Glomerular visceral epithelial cell (primary cell): ENCODE data around the gene TAF15.

Experiments
- DNase-seq: peaks from one replicate; pipeline ENCODE4 v3.0.0-alpha.2; 2016; ENCODE audit errors: extremely low spot score

TAF15 gene

GRCh38 chr17:35788477-35789368, 20.6 kb upstream of the TAF15 start:
- DNase-seq, result peak; percentile 77

- no peak for DNase-seq
These were observed 18.4 kb upstream of the TAF15 start for GRCh38 chr17:35790841-35791240.

GRCh38 chr17:35791681-35792350, 17.5 kb upstream of the TAF15 start:
- DNase-seq, result no peak

GRCh38 chr17:35793257-35793656, 16.0 kb upstream of the TAF15 start:
- DNase-seq, result no peak

GRCh38 chr17:35795007-35795870, 14.0 kb upstream of the TAF15 start, which contains the start of gene MMP28:
Gene MMP28, minus strand, starts transcription at chr17:35795641. Its CDS starts 264 bp downstream, at chr17:35795377.
- peak; percentile 29 for DNase-seq

GRCh38 chr17:35795871-35796265, 13.4 kb upstream of the TAF15 start:
- DNase-seq, result no peak

GRCh38 chr17:35796942-35797341, 12.3 kb upstream of the TAF15 start:
- DNase-seq, result no peak

- DNase-seq, result no peak
These were observed 11.9 kb upstream of the TAF15 start for GRCh38 chr17:35797370-35797769.

GRCh38 chr17:35797918-35798317, 11.4 kb upstream of the TAF15 start:
- no peak for DNase-seq

GRCh38 chr17:35799942-35800341, 9.3 kb upstream of the TAF15 start:
- DNase-seq, result peak; percentile 72

- no peak for DNase-seq
These were observed 7.6 kb upstream of the TAF15 start for GRCh38 chr17:35801583-35802224.

GRCh38 chr17:35804658-35805192, 4.6 kb upstream of the TAF15 start:
- DNase-seq, result peak; percentile 87

- peak; percentile 34 for DNase-seq
These were observed 1.7 kb upstream of the TAF15 start for GRCh38 chr17:35807371-35808144.

- no peak for DNase-seq
These were observed 883 bp upstream of the TAF15 start for GRCh38 chr17:35808240-35808961.

GRCh38 chr17:35809855-35810461, 674 bp downstream of the TAF15 start:
- no peak for DNase-seq

GRCh38 chr17:35811759-35812158, 2.5 kb downstream of the TAF15 start:
- no peak for DNase-seq

- no peak for DNase-seq
These were observed 3.2 kb downstream of the TAF15 start for GRCh38 chr17:35812456-35812855.

GRCh38 chr17:35816723-35817122, 7.4 kb downstream of the TAF15 start:
- DNase-seq, result no peak

GRCh38 chr17:35817196-35817595, 7.9 kb downstream of the TAF15 start:
- DNase-seq, result no peak
